ENCODE results near the gene CDKN2D.
A peak's percentile ranks its signal among the peaks of the same experiment; 100 is the strongest.

DNA sequence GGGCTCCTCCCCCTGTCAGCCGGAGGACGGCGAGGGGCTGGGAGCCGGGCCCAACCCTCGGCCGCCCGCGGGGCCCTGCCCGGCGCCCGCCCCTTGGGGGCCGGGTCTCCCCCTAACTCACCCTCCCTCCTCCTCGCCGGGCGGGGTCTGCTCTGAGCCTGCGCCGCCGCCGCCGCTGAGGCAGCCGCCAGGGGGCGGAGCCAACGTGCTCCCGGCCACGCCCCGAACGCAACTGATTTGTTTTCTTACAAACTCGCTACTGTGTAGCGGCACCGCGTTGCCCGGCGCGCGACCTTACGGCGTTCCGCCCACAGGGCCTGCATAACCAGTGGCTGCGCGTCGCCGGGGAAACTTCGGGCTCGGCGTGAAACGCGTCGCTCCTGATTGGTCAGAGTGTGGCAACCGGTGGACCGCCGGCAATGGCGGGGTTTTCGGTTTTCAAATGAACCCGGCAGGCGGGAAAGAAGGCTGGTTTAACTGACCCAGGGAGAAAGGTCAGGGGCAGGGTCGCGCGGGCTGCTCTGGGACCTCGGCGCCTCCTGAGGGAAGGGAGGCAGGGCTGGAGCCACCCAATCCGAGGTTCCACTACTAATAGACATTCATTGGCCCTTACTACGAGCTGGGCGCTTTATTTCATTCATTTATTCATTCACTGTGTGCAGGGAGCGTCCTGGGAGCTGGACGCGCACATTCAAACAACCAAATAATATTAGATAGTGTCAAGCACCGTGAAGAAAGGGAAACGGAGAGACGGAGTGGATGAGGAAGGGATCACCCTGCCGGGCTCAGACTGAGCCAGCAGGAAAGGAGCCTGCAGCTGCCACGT lies at the start of gene CDKN2D:
- TF ChIP-seq POLR2AphosphoS5 (IDR thresholded peaks at IDR 0.05; ENCODE audit: low read depth, low read length) (no peak), POLR2A (IDR thresholded peaks at IDR 0.05; ENCODE audit: low read depth, low read length) (peak; percentile 50; the same call in 1 of the 2 replicates)
